RWPE2 (cell line): ENCODE results near the gene KIRREL3.

Experiments
- ATAC-seq: fragments of 200-7000 bp; cut with Tn5 transposase; 3 replicates; pipeline ENCODE4 v1.9.1; 2021; ENCODE audit warnings: low read depth
- DNase-seq: peaks from one replicate; pipeline ENCODE4 v3.0.0-alpha.2; 2020; ENCODE audit warnings: low spot score
- H3K27ac ChIP-seq: fragments of 450-650 bp; 2 replicates; pipeline ENCODE4 v1.5.1; 2017; ENCODE audit warnings: mild to moderate bottlenecking; ENCODE audit not compliant: poor library complexity, severe bottlenecking
- H3K27me3 ChIP-seq: fragments of 250-450 bp; sonication (Bioruptor Pico); 2 replicates; pipeline ENCODE4 v1.5.1; 2021; ENCODE audit warnings: mild to moderate bottlenecking, moderate library complexity; ENCODE audit not compliant: insufficient read depth, poor library complexity, severe bottlenecking
- H3K36me3 ChIP-seq: fragments of 250-450 bp; sonication (Bioruptor Pico); 2 replicates; pipeline ENCODE4 v1.5.1; 2020; ENCODE audit warnings: low read depth, mild to moderate bottlenecking, moderate library complexity
- H3K4me1 ChIP-seq: fragments of 250-450 bp; sonication (Bioruptor Pico); 2 replicates; pipeline ENCODE4 v1.5.1; 2021; ENCODE audit warnings: mild to moderate bottlenecking, moderate library complexity; ENCODE audit not compliant: insufficient read depth, poor library complexity, severe bottlenecking
- H3K4me3 ChIP-seq: fragments of 250-450 bp; sonication (Bioruptor Pico); 2 replicates; pipeline ENCODE4 v1.5.1; 2021; ENCODE audit warnings: mild to moderate bottlenecking, moderate library complexity; ENCODE audit not compliant: severe bottlenecking
- H3K9me3 ChIP-seq: fragments of 250-450 bp; sonication (Bioruptor Pico); 2 replicates; pipeline ENCODE4 v1.5.1; 2021; ENCODE audit warnings: mild to moderate bottlenecking, moderate library complexity; ENCODE audit not compliant: severe bottlenecking
- CTCF ChIP-seq: fragments of 450-650 bp; IDR thresholded peaks from one replicate; pipeline ENCODE4 v1.5.1; 2017; ENCODE audit warnings: mild to moderate bottlenecking, moderate library complexity; ENCODE audit not compliant: poor library complexity, severe bottlenecking

The KIRREL3 gene

GRCh38 chr11:126647735-126648134, 352.8 kb downstream of the KIRREL3 start:
- ATAC-seq, result peak; percentile 99
- Histone ChIP-seq H3K4me3 (no peak overlapping the region), H3K27ac (peak overlapping the region; percentile 86), H3K9me3 (no peaks in the 10 kb centered on the region), H3K4me1 (peaks cover 19% of the 10 kb centered on the region), H3K27me3 (no peaks in the 10 kb centered on the region), H3K36me3 (no peaks in the 10 kb centered on the region)
- no peak for TF ChIP-seq CTCF
- no peak for DNase-seq

DNA sequence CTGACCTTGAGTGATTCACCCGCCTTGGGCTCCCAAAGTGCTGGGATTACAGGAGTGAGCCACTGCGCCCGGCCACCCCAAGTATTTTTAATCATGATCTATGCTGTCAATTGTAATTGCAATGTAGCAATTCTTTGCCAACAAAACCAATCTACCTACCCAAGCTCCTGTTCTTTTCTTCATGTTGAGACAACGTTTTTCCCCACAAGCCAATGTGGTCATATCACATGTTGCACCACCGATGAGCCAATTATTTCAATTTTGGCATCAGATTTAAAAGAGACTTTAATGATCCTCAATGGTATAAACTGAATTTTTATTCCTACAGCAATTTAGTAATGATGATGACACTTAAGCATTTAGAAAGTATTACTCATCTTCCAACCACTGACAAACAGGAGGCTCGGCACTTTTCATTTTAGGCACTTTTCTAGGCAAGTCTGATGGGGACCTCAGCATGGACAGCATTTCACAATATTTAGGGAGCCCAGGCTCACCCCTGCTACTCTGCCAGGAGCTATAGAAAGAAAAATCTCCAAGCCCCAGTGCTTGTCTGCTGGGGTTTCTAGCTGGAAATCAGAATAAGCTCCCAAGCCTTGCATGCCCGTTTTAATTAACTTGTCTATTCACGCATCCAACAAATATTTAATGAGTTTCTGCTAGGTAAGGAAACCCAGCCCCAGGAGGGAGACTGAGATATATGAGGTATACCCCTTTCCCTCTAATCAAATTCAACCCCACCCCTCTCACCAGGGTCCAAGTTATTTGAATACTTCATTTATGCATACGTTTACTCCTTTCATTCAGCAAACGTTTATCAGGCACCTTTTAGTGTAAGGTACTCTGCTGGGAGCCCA, 353.6 kb downstream of the KIRREL3 start:
- Histone ChIP-seq H3K36me3 (no peaks in the 10 kb centered on the region), H3K4me1 (peaks cover 19% of the 10 kb centered on the region), H3K27me3 (no peaks in the 10 kb centered on the region), H3K27ac (peak overlapping the region; percentile 86), H3K9me3 (no peaks in the 10 kb centered on the region), H3K4me3 (no peak overlapping the region)
- ATAC-seq (peak; percentile 32), DNase-seq (no peak)
- no peak for TF ChIP-seq CTCF

GRCh38 chr11:126645186-126645585, 355.4 kb downstream of the KIRREL3 start:
- Histone ChIP-seq H3K4me3 (no peak overlapping the region), H3K27me3 (no peaks in the 10 kb centered on the region), H3K27ac (no peak overlapping the region), H3K9me3 (no peaks in the 10 kb centered on the region), H3K36me3 (no peaks in the 10 kb centered on the region), H3K4me1 (peaks cover 19% of the 10 kb centered on the region)
- no peak for ATAC-seq
- DNase-seq, result no peak
- TF ChIP-seq CTCF, result no peak

GRCh38 chr11:126640186-126640585, 360.4 kb downstream of the KIRREL3 start:
- no peaks in the 10 kb centered on the region for H3K4me1 ChIP-seq
- ATAC-seq (no peak), DNase-seq (no peak)

More at GRCh38 chr11:126640186-126640585, 360.4 kb downstream of the KIRREL3 start:
- H3K9me3 ChIP-seq, result no peaks in the 10 kb centered on the region
- no peaks in the 10 kb centered on the region for H3K36me3 ChIP-seq
- no peak for TF ChIP-seq CTCF
- no peak overlapping the region for H3K4me3 ChIP-seq
- H3K27ac ChIP-seq, result no peak overlapping the region
- no peaks in the 10 kb centered on the region for H3K27me3 ChIP-seq
